Ishikawa (cell line): ENCODE measurements around the gene NEUROD2.

Source experiments
- CEBPB ChIP-seq: IDR thresholded peaks from 2 replicates; pipeline ENCODE4 v1.6.1; 2012
- CREB1 ChIP-seq: IDR thresholded peaks from 2 replicates; pipeline ENCODE4 v1.6.1; 2012; ENCODE audit warnings: low read depth
- EP300 ChIP-seq: IDR thresholded peaks from 2 replicates; pipeline ENCODE4 v1.6.1; 2012; ENCODE audit warnings: borderline replicate concordance
- MAX ChIP-seq: IDR thresholded peaks from 2 replicates; pipeline ENCODE4 v1.6.1; 2012
- RAD21 ChIP-seq: IDR thresholded peaks from 2 replicates; pipeline ENCODE4 v1.6.1; 2012; ENCODE audit warnings: low read depth
- REST ChIP-seq: IDR thresholded peaks from 2 replicates; pipeline ENCODE4 v1.6.1; 2012; ENCODE audit warnings: low read depth, mild to moderate bottlenecking
- TCF12 ChIP-seq: IDR thresholded peaks from 2 replicates; pipeline ENCODE4 v1.6.1; 2012; ENCODE audit warnings: low read depth

- TF ChIP-seq TCF12: no peak
- TF ChIP-seq MAX: no peak
- TF ChIP-seq REST: no peak
- no peak for TF ChIP-seq EP300
- no peak for TF ChIP-seq RAD21
- no peak for TF ChIP-seq CEBPB
- TF ChIP-seq CREB1: no peak
These were observed 1.8 kb upstream of the NEUROD2 start for GRCh38 chr17:39609416-39610025.
